GM21825 (cell line): ENCODE measurements around the gene WDR77.

ENCODE experiments used
- ATAC-seq: cut with Tn5 transposase; IDR thresholded peaks from one replicate; pipeline ENCODE4 v1.9.1; 2021; ENCODE audit warnings: mild to moderate bottlenecking, moderate library complexity; ENCODE audit not compliant: unreplicated experiment

Gene WDR77

DNA sequence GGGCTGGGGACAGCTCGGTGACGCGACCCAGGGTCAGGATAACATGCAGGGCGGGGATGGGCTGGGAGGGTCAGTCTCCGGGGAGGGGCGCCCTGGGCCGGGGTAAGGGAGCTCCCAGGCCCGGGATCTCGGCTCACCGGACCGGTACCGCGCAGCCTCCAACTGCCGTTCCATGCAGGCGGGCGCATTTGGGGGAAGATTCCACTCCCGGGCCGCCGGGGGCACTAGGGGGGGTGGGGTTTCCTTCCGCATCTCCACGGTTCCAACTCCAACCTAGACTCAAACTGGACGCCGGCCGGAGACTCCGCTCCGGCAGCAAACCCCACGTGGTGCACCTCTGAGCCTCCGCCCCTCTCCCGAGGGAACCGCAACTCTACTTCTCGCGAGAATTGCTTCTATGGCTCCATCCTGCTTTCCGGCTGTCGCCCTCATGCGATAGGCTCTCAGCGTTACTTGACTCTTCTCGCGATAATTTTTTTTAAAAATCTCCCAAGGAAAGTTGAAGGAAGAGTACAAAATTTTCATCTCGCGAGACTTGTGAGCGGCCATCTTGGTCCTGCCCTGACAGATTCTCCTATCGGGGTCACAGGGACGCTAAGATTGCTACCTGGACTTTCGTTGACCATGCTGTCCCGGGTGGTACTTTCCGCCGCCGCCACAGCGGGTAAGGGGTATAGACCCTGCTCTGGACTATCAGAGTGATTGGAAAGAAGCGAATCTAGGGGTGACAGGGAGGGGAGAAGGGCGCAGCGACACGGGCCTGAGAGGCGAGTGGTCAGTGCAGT, at the start of gene WDR77, which contains the start of gene ATP5PB:
Gene WDR77 (minus strand): TSS at position 339 of the 785 bp plus-strand sequence. CDS start 87 bp downstream, at position 252.
Gene ATP5PB (plus strand): TSS at position 547 of the 785 bp plus-strand sequence. CDS start 78 bp downstream, at position 625.
- ATAC-seq = peak; percentile 92

DNA sequence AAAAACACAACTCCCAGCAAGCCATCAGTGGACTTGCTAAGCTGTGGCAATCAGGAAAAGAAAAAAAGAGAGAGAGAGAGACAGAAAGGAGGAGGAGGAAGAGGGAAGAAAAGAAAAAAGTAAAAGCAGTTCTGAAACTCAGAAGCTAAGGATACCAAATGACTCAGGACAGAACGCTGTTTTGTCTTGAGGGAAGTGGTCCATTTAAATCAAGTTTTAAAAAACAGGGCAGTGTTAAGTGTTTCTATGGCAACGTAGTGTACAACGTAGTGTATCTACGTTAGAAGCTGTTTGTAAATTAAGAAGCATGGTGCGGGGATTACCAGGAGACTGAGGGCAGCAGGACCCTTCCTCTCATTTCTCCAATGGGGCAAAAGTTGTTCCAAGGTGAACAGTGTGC, 48.5 kb upstream of the WDR77 start:
- no peak for ATAC-seq

DNA sequence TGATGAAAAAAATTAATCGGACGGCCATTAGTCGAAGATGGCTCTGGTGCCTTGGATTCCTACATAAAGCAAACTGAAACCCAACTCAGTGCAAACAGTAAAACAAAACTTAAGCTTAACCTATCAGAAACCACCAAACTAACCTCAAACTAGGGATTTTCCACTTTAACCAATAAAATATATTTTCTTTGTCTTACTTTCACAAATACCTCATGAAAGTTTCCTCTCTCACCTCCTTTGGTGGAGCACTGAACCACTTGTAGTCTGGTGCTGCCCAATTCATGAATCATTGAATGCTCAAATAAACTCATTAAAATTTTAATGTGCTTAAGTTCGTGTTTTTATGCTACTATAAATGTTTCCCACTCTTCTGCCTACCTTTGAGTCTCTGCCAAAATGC, 47.3 kb upstream of the WDR77 start:
- ATAC-seq = no peak

DNA sequence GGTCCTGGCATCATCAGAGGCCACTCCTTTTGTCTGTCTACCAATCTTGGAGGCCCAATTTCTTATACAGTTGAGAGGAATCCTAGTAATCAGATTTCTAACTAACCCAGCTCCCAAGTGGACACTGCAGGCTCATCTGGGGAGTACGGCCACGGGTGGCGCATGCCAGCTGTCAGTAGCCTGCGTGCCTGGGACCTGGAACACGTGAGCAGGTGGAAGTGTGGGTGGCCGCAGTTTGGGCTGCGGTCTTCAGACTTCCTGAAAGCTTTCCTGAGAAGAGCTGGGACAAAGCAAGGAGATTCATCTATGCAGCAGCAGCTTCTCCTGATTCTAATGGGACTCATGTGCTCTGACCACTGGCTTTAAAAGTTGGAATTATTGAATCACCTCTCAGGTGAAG, 42.0 kb upstream of the WDR77 start:
- ATAC-seq = no peak

DNA sequence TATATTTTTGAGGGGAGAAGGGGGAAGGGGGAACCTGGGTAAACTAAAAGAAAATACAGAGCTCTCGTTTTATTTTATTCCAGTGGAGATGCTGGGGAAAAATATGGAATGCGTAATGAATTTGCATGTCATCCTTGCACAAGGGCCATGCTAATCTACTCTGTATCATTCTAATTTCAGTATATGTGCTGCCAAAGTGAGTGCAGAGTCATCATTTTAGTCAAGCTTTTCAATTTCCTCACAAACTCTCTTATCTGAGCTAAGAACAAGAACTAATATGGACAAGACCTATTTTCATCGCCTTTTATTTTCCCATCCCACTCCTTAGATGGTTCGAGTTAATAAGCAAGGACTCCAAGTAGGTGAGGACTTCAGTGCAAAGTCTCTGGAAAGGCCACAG, 41.2 kb upstream of the WDR77 start:
- no peak for ATAC-seq

DNA sequence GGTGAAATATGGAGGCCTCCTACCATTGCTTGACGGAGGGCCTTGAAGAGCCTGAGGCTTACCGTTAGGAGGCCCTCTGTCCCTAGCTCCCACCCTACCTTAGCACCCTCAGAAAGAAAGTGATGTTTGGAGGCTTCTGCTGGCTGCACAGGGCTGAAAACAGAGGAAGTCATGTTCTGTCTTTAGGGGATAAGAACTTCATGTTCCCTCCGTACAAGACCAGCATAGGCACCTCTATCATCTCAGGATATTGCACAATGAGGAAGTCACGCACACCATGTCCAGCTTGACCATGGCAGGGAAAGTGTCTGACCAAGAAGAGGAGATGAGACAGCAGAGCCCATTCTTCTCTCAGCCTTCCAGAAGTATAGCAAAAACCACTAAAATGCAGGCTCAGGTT, 40.5 kb upstream of the WDR77 start:
- ATAC-seq = no peak

DNA sequence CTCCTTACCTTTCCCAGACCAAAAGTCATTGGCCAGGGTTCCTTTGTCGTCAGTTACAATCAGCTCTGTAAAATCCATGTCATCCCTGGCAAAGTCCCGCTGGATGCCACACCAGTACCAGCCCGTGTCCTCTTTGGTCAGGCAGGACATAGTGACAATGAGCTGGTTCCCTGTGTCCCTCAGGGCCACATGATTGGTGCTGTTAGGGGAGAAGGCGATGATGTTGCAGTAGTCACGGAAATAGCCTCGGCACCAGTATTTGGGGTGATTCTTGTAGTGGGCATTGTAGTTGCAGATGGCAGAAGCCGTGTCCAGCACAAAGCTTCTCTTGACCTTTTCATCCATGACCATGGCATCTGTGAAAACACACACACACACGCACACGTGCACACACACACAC, 39.6 kb upstream of the WDR77 start:
- ATAC-seq = no peak

DNA sequence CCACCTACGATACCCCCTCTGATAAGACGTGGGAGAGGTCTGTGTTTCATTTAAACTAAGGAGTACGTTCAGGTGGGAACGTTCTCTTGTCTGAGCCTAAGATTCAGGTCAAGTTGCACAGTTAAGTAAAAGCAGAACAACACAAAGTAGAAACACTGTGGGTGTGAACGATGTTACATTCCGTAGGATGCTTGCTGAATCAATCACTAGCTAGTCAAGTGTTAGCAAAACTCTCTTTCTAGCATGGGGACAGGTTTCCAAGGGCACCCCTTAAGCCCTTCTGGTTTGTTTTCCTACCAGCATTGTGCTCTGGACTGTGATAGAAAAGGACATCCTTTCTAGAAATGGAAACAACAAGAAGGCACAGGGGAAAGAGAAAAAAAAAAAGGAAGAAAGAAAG, 38.1 kb upstream of the WDR77 start:
- no peak for ATAC-seq

DNA sequence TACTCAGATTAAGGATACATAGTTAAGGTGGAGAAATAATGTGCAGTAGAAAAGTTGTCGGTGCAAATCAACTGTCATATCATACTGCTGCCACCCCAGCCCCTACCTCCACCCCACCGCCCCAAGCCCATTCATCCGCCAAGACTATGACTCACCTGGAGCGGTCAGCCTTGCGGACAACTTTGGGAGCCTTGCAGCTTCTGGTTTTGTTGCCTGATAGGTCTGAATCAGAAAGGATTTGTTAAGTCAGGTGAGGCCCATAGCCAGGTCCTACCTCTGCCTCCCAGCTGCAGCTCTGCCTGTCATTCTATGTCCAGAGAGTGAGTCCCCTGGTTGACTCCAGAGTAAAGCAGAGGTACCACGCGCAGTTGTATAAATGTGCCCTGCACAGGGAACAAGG, 37.4 kb upstream of the WDR77 start:
- ATAC-seq = no peak

DNA sequence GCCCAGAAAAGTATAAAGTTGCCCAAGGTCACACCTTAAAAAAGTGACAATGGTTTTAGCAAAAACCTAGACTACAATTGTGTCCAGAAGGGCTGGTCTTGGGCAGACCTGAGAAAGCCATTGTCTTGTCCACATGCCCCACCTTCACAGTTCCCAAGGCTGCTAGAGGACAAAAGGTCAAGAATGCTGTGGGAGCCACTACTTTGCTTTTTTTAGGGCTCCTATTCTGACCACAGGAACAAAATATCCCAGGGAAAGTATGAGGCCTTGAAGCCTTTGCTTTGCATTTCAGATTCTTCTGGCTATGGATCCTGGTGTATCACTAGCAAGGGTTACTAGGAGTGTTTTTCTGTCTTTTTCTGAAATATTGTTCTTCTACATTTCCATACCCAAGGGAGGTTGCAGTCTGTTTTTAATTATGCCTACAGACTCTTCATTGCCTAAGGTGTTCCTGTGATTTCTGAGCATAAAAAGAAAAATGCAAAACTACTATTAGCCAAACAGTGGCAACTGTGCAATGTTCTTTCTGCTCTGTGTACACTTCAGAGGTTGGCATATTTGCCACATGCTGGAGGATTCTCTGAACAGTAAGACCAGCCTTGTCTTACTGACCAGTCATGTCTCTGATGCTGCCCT, 35.5 kb upstream of the WDR77 start:
- ATAC-seq = no peak

DNA sequence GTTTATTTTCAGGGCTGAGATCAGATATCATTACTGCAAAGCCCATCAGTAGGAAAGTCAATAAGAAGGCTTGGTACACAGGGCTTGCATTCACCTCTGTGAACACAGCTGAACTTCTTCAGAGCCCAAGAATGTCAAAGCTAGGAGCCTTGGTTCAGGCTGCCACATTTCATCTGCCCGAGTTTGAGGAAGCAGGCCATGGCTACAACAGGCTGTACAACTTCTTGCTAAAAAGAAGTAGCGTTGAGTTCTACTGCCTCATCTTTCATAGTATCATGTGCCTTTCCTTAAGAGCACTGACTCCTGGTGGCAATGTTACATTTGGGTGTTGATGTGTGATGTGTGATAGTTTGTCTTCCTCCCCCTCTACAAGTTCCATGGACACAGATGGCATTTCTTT, 34.8 kb upstream of the WDR77 start:
- ATAC-seq = no peak

DNA sequence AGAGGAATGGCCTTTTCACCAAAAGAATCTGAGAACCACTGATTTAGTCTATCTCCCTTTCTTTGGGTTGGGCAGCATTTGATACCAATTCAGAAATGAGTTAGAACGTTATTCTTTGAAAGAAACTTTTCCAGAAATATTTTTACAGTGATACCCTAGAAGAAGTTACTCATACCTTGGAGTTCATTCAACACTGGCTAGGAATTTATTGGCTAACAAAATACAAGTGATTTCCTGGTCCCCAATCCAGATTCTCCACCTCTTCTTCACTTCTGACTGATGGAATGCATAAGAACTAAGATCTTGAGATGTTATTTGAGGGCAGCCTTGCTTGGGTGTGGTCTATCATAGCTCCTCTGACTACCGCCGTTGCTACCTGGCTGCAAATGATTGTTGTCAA, 34.1 kb upstream of the WDR77 start:
- ATAC-seq = no peak

DNA sequence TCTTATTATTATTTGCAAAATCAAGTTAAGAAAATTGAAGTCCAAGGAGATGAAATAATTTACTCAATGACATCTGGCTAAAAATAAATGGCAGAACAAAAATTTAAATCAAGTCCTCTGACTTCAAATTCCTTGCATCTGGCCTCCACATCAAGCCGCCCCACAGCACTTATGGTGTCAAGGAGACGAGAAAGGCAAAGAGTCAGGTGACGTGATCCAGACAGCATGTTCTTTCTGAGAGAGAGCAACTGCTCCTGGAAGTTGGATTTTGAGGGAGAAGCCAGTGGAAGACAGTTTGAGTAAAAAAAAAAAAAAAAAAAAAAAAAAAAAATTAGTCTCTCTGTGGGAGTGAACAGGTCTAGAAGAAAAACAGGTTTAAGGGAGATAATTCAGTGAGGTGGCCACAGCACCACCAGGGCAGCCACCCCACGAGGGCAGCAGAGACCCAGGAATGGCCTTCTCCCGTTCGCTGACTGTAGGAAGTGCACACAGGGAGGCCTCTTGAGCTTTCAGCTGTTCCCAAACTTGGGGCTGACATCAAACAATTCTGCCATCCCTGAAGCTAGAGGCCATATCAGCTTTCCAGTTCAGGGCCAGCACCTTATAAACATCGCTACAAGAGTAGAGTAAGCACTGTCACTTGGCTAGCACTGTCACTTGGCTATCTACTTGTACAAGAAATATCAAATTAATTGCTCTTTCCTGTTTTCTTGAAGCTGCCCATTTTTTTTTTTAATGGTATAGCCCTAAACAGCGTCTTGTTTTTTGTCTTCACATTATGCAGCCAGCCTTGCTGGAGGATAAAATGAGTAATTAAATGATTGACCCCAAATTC, 32.5 kb upstream of the WDR77 start:
- ATAC-seq = peak; percentile 52

DNA sequence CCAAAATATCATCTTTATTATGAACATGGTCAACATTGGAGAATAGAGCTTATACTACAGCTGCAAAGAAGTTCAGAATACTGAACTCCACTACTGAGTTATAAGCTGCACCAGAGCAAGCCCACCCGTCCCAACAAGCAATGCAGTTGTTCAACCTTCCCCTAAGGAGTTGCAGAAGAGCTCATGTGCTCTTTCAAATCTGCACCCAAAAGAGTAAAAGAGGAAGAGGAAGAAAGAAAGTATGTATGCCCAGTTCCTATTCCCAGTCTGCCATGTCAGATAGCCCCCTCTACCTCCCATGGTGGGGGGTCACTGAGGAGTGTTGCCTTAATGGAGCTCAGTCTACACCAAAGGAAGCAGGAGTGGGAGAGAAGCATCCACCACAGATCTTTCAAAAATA, 31.6 kb upstream of the WDR77 start:
- no peak for ATAC-seq

DNA sequence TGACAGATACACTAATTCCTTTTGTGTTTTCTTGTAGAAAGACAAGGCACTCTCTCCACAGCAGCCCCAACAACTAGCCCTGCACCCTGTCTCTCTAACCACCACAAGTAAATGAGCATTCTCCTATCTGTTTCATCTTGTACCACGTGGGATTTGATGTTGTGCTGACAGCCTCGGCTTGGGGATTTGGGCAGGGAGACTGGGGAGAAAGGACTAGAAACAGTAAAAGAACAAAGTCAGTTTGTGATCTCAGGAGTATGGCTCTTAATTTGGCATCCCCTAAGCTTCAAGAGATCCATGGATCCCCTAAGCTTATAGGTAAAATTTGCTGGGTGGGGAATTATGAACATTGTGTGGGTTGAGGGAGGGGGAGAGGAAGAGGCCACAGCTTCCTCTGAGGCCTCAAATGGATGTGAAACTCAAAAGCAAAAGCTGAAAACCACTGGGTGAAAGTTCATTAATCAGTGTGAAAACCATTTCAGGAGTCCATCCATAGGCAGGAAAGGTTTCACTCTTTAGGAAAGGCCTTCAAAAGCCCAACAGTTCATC, 27.8 kb upstream of the WDR77 start:
- peak; percentile 57 for ATAC-seq

DNA sequence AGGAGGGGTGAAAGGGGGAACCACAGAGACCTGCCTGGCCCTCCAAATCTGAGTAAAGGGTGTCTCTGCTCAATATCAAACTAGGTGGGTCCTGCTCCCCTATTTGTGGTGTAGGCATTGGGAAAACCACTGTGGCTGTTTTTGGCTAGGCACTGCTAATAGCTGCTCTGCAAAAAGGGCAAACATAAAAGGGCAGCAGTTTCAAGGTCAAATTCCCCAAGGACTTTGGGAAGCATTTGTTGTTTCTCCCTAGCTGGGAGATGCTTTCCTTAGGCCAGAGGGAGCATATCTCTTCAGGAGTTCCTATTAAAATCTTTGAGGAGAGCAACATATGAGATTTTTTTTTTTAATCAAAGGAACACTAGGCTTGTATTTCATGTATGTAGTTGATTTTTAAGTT, 27.2 kb upstream of the WDR77 start:
- no peak for ATAC-seq

DNA sequence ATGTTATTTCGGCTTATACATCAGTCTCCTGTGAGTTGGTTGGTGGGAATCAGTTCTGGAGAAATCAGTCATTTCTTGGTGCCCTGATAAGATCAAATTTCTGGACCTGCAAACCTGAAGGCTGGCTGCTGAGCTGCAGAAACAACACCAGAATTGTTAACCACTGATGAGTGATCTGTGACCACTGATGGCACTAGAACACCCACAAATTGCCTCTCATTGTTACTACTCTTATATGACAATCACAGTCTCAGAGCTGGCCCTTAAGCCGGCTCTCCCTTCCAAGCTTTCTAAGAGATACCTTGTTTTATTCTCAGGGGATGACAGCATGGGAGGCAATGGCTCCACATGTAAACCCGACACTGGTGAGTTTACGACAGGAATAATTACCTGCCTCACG, 26.6 kb upstream of the WDR77 start:
- ATAC-seq = no peak

DNA sequence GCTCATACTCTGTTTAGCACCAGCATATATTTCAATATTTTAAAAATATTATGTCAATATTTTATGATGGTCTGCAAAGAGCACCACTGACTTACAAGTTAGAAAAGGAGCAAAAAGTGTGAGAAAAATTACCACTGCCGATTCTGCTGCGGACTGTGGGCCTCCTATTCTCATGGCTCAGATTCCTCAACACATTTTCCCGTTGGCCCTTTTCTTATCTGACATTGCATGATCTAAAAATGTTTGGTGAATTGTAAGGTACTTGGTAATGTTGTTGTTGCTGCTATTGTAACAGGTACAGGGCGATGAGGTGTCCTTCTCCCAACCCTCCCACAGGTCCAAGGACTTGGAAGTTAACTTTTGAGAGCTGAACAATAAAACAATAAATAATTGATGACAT, 25.5 kb upstream of the WDR77 start:
- ATAC-seq = no peak

DNA sequence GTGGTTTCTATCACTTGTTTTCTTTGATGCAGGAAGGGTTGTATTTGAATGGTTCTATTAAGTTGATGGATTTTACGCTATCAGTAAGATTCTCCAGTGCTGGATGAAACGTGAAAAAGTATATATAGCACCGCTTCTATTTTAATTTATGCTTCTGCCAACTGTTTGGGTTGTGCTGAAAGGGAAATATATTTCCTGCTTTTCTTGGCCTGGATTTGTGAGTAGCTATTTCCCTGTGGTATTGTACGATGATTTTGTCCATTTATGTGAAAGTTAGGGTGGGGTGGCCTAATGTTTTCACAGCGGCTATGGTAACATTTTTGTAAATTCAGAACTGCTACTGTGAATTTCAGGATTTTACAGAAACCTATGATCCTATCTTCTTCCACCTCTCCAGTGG, 25.1 kb upstream of the WDR77 start:
- no peak for ATAC-seq

DNA sequence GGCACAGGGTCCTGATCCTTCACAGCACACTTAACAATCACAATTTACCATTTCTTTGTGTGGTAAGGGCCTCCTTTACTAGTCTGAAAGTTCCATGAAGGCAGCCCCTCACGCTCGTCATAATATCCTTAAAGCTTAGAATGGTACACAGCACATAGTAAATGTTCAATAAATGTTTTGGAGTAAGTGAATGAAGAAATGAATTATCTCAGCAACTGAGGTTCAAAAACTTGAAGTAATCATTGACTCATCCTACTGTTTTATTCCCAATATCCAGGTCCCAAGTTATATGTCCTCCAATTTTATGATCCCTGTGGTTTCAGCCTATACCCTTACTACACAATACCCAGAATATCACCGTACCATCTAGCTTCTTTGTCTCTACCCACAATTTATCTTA, 22.5 kb upstream of the WDR77 start:
- no peak for ATAC-seq

DNA sequence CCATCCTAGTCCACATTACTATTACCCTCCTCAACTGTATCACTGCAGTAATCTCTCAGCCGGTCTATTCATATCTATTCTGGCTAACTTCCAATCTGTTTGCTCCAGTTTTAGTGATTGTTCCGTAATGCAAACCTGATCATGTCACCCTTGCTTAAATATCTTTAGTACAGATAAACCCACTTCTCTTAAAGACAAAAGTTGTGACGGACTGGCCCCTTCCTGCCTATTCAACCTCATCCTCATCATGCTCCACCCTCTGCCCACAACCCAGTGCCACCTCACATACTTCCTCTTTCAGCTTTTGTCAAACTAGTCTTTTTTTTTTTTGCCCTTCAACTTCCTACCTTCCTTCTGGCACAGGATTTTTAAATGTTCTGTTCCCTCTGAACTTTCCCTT, 22.0 kb upstream of the WDR77 start:
- ATAC-seq = peak; percentile 49
